ENCODE measurements around the gene SLC35F6. TPM values are rescaled to one million over a fixed set of nuclear protein-coding genes. Genes with fewer than 3 reads are reported as not detected.

Gene SLC35F6
- total RNA-seq, 2 experiments from 2014 or later = 10.4 to 15.0 TPM

GRCh38 chr2:26756337-26756736 lies 7.7 kb upstream of the SLC35F6 start:
- no peak overlapping the region for H3K4me3 ChIP-seq (ENCODE audit: low read depth, low read length, poor library complexity, severe bottlenecking)
- no TSS peak for BruUV-seq (replicated peaks)
- CTCF ChIA-PET (ENCODE audit: unreplicated experiment) = no interaction called here
- H3K36me3 ChIP-seq (ENCODE audit: insufficient read depth, low read length) = no peaks in the 10 kb centered on the region; the same call in 1 of the 2 replicates
- no peak overlapping the region for H3K27ac ChIP-seq (ENCODE audit: low read depth, low read length, poor library complexity, severe bottlenecking)
- H3K79me2 ChIP-seq (ENCODE audit: insufficient read depth, low read depth, low read length) = peaks cover under 1% of the 10 kb centered on the region; the same call in 1 of the 2 replicates
- no peaks in the 10 kb centered on the region for H3K9me3 ChIP-seq (ENCODE audit: low read length)
- no peak for DNase-seq (ENCODE audit: low spot score)
- intact Hi-C loops (cut with micrococcal nuclease; ENCODE audit: unreplicated experiment) = no loop called here
- no peaks in the 10 kb centered on the region for H3K9me2 ChIP-seq (ENCODE audit: insufficient read depth, low read length)
- H3K4me1 ChIP-seq (ENCODE audit: insufficient read depth, low read length, poor library complexity, severe bottlenecking) = peaks cover 37% of the 10 kb centered on the region
- no peak overlapping the region for H2AFZ ChIP-seq (ENCODE audit: low read length)
- TF ChIP-seq, protein P1, sequence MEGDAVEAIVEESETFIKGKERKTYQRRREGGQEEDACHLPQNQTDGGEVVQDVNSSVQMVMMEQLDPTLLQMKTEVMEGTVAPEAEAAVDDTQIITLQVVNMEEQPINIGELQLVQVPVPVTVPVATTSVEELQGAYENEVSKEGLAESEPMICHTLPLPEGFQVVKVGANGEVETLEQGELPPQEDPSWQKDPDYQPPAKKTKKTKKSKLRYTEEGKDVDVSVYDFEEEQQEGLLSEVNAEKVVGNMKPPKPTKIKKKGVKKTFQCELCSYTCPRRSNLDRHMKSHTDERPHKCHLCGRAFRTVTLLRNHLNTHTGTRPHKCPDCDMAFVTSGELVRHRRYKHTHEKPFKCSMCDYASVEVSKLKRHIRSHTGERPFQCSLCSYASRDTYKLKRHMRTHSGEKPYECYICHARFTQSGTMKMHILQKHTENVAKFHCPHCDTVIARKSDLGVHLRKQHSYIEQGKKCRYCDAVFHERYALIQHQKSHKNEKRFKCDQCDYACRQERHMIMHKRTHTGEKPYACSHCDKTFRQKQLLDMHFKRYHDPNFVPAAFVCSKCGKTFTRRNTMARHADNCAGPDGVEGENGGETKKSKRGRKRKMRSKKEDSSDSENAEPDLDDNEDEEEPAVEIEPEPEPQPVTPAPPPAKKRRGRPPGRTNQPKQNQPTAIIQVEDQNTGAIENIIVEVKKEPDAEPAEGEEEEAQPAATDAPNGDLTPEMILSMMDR (conservative IDR thresholded peaks at IDR 0.05; ENCODE audit: low read length) = no peak
- no peak for TF ChIP-seq EZH2phosphoT487 (IDR thresholded peaks at IDR 0.05; ENCODE audit: borderline replicate concordance, low read depth, low read length)
- POLR2A ChIA-PET = interaction anchor here (0.5 kb wide), 1 partner anchor 1178 kb away, joined by 3 read pairs; no protein-coding TSS in a partner anchor
- H3K4me2 ChIP-seq (ENCODE audit: low read length) = no peak overlapping the region
- no peaks in the 10 kb centered on the region for H4K20me1 ChIP-seq (ENCODE audit: insufficient read depth, low read length)

GRCh38 chr2:26757873-26758789 lies 6.0 kb upstream of the SLC35F6 start:
- intact Hi-C loops (cut with micrococcal nuclease; ENCODE audit: unreplicated experiment) = no loop called here
- Histone ChIP-seq H3K4me3 (ENCODE audit: low read depth, low read length, poor library complexity, severe bottlenecking) (no peak overlapping the region), H3K4me2 (ENCODE audit: low read length) (no peak overlapping the region), H3K4me1 (ENCODE audit: insufficient read depth, low read length, poor library complexity, severe bottlenecking) (peaks cover 19% of the 10 kb centered on the region), H3K36me3 (ENCODE audit: insufficient read depth, low read length) (no peaks in the 10 kb centered on the region), H4K20me1 (ENCODE audit: insufficient read depth, low read length) (no peaks in the 10 kb centered on the region), H3K9me3 (ENCODE audit: low read length) (no peaks in the 10 kb centered on the region), H2AFZ (ENCODE audit: low read length) (no peak overlapping the region), H3K79me2 (ENCODE audit: insufficient read depth, low read depth, low read length) (no peaks in the 10 kb centered on the region), H3K9me2 (ENCODE audit: insufficient read depth, low read length) (no peaks in the 10 kb centered on the region), H3K27ac (ENCODE audit: low read depth, low read length, poor library complexity, severe bottlenecking) (no peak overlapping the region)
- TF ChIP-seq, protein P1 (conservative IDR thresholded peaks at IDR 0.05; ENCODE audit: low read length) = no peak
- no peak for TF ChIP-seq EZH2phosphoT487 (IDR thresholded peaks at IDR 0.05; ENCODE audit: borderline replicate concordance, low read depth, low read length)
- BruUV-seq (replicated peaks) = no TSS peak
- POLR2A ChIA-PET = no interaction called here
- CTCF ChIA-PET (ENCODE audit: unreplicated experiment) = no interaction called here
- DNase-seq (ENCODE audit: low spot score) = no peak

GRCh38 chr2:26758790-26759321 lies 5.2 kb upstream of the SLC35F6 start:
- H3K36me3 ChIP-seq (ENCODE audit: insufficient read depth, low read length) = no peaks in the 10 kb centered on the region
- H3K4me1 ChIP-seq (ENCODE audit: insufficient read depth, low read length, poor library complexity, severe bottlenecking) = peaks cover 15% of the 10 kb centered on the region
- TF ChIP-seq EZH2phosphoT487 (IDR thresholded peaks at IDR 0.05; ENCODE audit: borderline replicate concordance, low read depth, low read length) = no peak
- TF ChIP-seq, protein P1 (conservative IDR thresholded peaks at IDR 0.05; ENCODE audit: low read length) = no peak
- CTCF ChIA-PET (ENCODE audit: unreplicated experiment) = no interaction called here
- no peak overlapping the region for H2AFZ ChIP-seq (ENCODE audit: low read length)
- intact Hi-C loops (cut with micrococcal nuclease; ENCODE audit: unreplicated experiment) = no loop called here
- no peaks in the 10 kb centered on the region for H4K20me1 ChIP-seq (ENCODE audit: insufficient read depth, low read length)
- DNase-seq (ENCODE audit: low spot score) = no peak
- no peak overlapping the region for H3K27ac ChIP-seq (ENCODE audit: low read depth, low read length, poor library complexity, severe bottlenecking)
- POLR2A ChIA-PET = no interaction called here
- H3K79me2 ChIP-seq (ENCODE audit: insufficient read depth, low read depth, low read length) = no peaks in the 10 kb centered on the region
- H3K4me3 ChIP-seq (ENCODE audit: low read depth, low read length, poor library complexity, severe bottlenecking) = no peak overlapping the region
- H3K4me2 ChIP-seq (ENCODE audit: low read length) = no peak overlapping the region
- no peaks in the 10 kb centered on the region for H3K9me2 ChIP-seq (ENCODE audit: insufficient read depth, low read length)
- no TSS peak for BruUV-seq (replicated peaks)
- no peaks in the 10 kb centered on the region for H3K9me3 ChIP-seq (ENCODE audit: low read length)
